ENCODE data around the gene CYBC1.

The CYBC1 gene

DNA sequence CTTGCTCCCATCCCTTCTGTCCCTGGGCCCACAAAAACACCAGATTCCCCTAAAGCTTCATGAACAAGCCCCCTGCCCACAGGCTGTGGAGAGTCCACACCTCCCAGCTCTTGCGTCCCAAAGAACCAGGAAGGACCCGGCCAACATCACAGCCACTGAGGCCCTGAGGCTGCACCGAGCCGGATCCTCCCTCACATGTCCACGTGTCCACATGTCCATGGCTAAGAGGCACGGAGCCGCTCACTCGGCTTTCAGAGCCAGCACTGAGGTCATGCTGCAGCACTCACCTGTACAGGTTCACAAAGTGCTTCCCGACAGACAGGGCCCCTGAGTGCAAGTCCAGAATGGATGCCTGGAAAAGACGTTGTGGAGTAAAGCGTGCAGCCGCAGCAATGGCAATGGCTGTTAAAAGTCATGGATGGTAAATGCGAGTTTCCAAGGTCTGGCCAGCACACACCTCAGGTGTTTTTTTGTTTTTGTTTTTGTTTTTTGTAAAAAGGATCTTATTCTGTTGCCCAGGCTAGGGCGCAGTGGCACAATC, 44.4 kb downstream of the CYBC1 start:
- H3K9me3 ChIP-seq: no peaks in the 10 kb centered on the region
- peaks cover 87% of the 10 kb centered on the region for H4K20me1 ChIP-seq
- H3K4me3 ChIP-seq: no peak overlapping the region
- peaks cover 39% of the 10 kb centered on the region for H3K4me1 ChIP-seq
- no peak overlapping the region for H3K4me2 ChIP-seq
- no peak for TF ChIP-seq Cebpa-rat (IDR thresholded peaks at IDR 0.05)
- no peak overlapping the region for H3K27ac ChIP-seq
- H3K9ac ChIP-seq: no peak overlapping the region
- H3K36me3 ChIP-seq: peaks cover 56% of the 10 kb centered on the region
- no peaks in the 10 kb centered on the region for H3K27me3 ChIP-seq

DNA sequence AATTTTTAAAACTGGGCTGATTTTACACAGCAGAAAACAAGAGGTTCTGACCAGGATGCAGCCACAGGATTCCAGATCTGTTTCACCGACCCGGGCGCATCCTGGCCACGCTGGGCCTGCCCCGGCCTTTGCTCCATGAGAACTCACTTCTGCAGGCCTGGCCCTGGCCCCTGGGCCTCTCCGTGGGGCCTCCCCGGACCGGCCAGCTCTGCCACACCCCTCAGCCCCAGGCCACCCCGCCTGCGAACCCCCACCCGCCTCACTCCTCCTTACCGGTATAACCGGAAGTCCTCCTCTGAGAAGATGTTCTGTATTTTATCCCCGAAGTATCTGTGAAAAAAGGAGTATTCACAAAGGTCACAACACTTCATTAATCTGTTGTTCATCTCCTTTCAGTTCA, 45.5 kb downstream of the CYBC1 start:
- Histone ChIP-seq H3K9ac (no peak overlapping the region), H3K4me2 (no peak overlapping the region), H3K9me3 (no peaks in the 10 kb centered on the region), H3K4me1 (peaks cover 41% of the 10 kb centered on the region), H3K27ac (no peak overlapping the region), H3K36me3 (peaks cover 54% of the 10 kb centered on the region), H3K27me3 (peaks cover 2% of the 10 kb centered on the region), H4K20me1 (peaks cover 87% of the 10 kb centered on the region), H3K4me3 (no peak overlapping the region)
- no peak for TF ChIP-seq Cebpa-rat (IDR thresholded peaks at IDR 0.05)

DNA sequence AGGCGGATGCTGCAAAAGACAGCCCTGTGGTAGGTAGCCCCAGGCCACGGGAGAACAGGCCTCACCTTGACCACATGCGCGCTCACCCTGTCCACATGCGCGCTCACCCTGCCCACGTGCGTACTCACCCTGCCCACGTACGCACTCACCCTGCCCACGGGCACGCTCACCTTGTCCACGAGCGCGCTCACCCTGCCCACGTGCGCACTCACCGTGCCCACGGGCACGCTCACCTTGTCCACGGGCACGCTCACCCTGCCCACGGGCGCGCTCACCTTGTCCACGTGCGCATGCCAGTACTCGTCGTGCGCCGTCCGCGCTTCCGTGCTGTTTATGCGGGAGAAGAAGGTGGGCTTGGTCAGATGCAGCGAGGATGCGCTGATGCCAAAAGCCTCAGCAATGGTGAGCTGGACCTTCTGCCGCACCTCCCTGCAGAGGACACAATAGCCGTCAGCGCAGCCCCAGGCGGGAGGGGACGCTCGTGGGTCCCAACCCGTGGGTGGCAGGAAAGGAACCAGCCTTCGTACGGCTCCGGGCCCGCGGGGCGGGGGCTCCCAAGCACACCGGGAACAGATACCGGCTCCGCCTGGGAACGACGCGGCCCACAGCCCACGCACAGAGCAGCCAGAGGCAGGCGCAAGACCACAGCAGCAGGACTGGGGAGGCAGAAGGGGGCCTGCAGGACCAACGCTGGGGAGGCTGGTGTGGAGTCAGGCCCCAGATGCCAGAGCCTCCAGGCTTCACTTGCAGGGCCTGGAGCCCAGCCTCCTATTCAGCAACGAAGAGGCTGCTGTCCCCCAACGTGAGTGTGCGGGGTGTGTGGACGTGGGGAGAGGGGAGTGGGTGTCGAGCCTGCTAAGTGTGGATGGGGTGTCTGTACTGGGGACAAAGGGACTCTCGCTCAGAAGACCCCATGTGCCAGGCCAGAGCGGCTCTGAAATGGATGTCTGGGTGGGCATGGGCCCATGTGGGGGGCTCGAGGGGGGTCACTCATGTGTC, 46.6 kb downstream of the CYBC1 start:
- H4K20me1 ChIP-seq: peaks cover 87% of the 10 kb centered on the region
- no peak for TF ChIP-seq Cebpa-rat (IDR thresholded peaks at IDR 0.05)
- no peak overlapping the region for H3K4me3 ChIP-seq
- no peak overlapping the region for H3K4me2 ChIP-seq
- no peak overlapping the region for H3K9ac ChIP-seq
- H3K27ac ChIP-seq: no peak overlapping the region
- H3K4me1 ChIP-seq: peaks cover 48% of the 10 kb centered on the region
- H3K36me3 ChIP-seq: peaks cover 50% of the 10 kb centered on the region
- H3K9me3 ChIP-seq: no peaks in the 10 kb centered on the region
- peaks cover 13% of the 10 kb centered on the region for H3K27me3 ChIP-seq

GRCh38 chr17:82402865-82403264, 47.7 kb downstream of the CYBC1 start:
- Histone ChIP-seq H3K4me2 (no peak overlapping the region), H3K36me3 (peaks cover 49% of the 10 kb centered on the region), H3K27ac (no peak overlapping the region)

GRCh38 chr17:82400830-82401229, 49.7 kb downstream of the CYBC1 start:
- peaks cover 48% of the 10 kb centered on the region for H3K36me3 ChIP-seq
- no peak overlapping the region for H3K9ac ChIP-seq
- H3K4me3 ChIP-seq: peak overlapping the region; percentile 11; the same call in 1 of the 2 replicates
- peaks cover 26% of the 10 kb centered on the region for H3K27me3 ChIP-seq
- peak overlapping the region; percentile 82 for H3K4me2 ChIP-seq
- no peaks in the 10 kb centered on the region for H3K9me3 ChIP-seq
- peaks cover 82% of the 10 kb centered on the region for H4K20me1 ChIP-seq
- peaks cover 33% of the 10 kb centered on the region for H3K4me1 ChIP-seq
- no peak for TF ChIP-seq Cebpa-rat (IDR thresholded peaks at IDR 0.05)
- no peak overlapping the region for H3K27ac ChIP-seq

More at GRCh38 chr17:82402865-82403264, 47.7 kb downstream of the CYBC1 start:
- Histone ChIP-seq H3K4me1 (peaks cover 41% of the 10 kb centered on the region), H3K9me3 (no peaks in the 10 kb centered on the region), H3K27me3 (peaks cover 13% of the 10 kb centered on the region), H3K9ac (no peak overlapping the region), H4K20me1 (peaks cover 84% of the 10 kb centered on the region), H3K4me3 (no peak overlapping the region)
- TF ChIP-seq Cebpa-rat (IDR thresholded peaks at IDR 0.05): no peak

GRCh38 chr17:82400206-82400605, 50.3 kb downstream of the CYBC1 start:
- peak overlapping the region; percentile 82 for H3K4me2 ChIP-seq
- peaks cover 29% of the 10 kb centered on the region for H3K27me3 ChIP-seq
- peaks cover 41% of the 10 kb centered on the region for H3K36me3 ChIP-seq
- no peaks in the 10 kb centered on the region for H3K9me3 ChIP-seq
- H3K4me1 ChIP-seq: peaks cover 34% of the 10 kb centered on the region
- TF ChIP-seq Cebpa-rat (IDR thresholded peaks at IDR 0.05): no peak
- H3K4me3 ChIP-seq: no peak overlapping the region
- H3K27ac ChIP-seq: no peak overlapping the region
- peaks cover 86% of the 10 kb centered on the region for H4K20me1 ChIP-seq
- H3K9ac ChIP-seq: no peak overlapping the region

- H3K36me3 ChIP-seq: peaks cover 39% of the 10 kb centered on the region
- H3K4me3 ChIP-seq: no peak overlapping the region
- peaks cover 92% of the 10 kb centered on the region for H4K20me1 ChIP-seq
- no peak overlapping the region for H3K27ac ChIP-seq
- no peaks in the 10 kb centered on the region for H3K9me3 ChIP-seq
- H3K4me1 ChIP-seq: peaks cover 39% of the 10 kb centered on the region
- peaks cover 32% of the 10 kb centered on the region for H3K27me3 ChIP-seq
- no peak overlapping the region for H3K9ac ChIP-seq
- TF ChIP-seq Cebpa-rat (IDR thresholded peaks at IDR 0.05): no peak
- peak overlapping the region; percentile 82 for H3K4me2 ChIP-seq
These were observed 50.9 kb downstream of the CYBC1 start for GRCh38 chr17:82399601-82400101.

GRCh38 chr17:82399041-82399441, 51.5 kb downstream of the CYBC1 start:
- no peak overlapping the region for H3K9ac ChIP-seq
- H4K20me1 ChIP-seq: peaks cover 94% of the 10 kb centered on the region
- H3K27me3 ChIP-seq: peaks cover 36% of the 10 kb centered on the region
- peak overlapping the region; percentile 82 for H3K4me2 ChIP-seq
- TF ChIP-seq Cebpa-rat (IDR thresholded peaks at IDR 0.05): no peak
- H3K4me3 ChIP-seq: no peak overlapping the region
- H3K36me3 ChIP-seq: peaks cover 32% of the 10 kb centered on the region
- H3K27ac ChIP-seq: no peak overlapping the region
- peaks cover 45% of the 10 kb centered on the region for H3K4me1 ChIP-seq
- no peaks in the 10 kb centered on the region for H3K9me3 ChIP-seq

DNA sequence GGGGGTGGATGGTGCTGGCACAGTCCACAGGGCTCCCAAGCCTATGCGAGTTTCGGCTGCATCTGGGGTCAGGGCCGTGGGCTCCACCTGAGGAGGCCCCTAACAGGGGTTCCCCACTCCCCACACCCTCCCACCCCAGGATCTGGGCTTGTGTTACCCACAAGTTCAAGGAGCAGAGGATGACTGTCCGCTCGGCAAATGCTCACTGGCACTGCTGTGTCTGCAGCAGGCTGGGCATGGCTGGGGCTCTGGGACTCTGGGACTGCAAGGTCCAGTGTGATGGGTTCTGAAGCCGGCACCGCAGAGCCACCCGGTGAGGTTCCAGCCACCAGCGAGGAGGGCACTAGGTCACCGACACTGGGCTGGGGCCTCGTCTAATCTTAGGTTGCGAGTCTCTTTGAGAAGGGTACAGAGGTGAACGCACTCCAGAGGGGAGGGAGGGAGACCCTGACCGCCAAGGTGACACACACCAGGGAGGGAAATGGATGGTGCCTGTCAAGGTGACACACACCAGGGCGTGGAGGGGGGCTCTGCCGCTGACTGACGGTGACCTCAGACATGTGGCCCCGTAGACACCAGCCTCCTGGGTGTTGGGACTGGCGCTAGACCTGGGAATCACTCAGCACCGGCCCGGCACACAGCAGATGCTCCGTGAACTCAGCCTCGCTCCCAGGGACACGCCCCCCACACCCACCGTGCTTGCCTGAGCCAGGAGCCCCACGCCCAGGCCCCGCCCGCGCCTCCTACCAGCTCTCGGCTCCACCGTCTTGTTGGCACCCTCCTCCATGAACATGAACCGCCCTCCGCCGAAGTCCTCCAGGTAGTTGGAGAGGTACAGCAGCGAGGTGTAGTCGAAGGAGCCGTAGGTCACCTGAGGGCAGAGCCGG, 52.9 kb downstream of the CYBC1 start:
- Histone ChIP-seq H3K9ac (no peak overlapping the region), H3K4me1 (peaks cover 59% of the 10 kb centered on the region), H3K27ac (no peak overlapping the region), H3K4me3 (no peak overlapping the region), H4K20me1 (peaks cover 94% of the 10 kb centered on the region), H3K27me3 (peaks cover 49% of the 10 kb centered on the region), H3K9me3 (no peaks in the 10 kb centered on the region), H3K4me2 (no peak overlapping the region), H3K36me3 (peaks cover 29% of the 10 kb centered on the region)
- no peak for TF ChIP-seq Cebpa-rat (IDR thresholded peaks at IDR 0.05)

Data from BLaER1 (cell line).